Measurements from ENCODE around the gene PTPRD.

DNA sequence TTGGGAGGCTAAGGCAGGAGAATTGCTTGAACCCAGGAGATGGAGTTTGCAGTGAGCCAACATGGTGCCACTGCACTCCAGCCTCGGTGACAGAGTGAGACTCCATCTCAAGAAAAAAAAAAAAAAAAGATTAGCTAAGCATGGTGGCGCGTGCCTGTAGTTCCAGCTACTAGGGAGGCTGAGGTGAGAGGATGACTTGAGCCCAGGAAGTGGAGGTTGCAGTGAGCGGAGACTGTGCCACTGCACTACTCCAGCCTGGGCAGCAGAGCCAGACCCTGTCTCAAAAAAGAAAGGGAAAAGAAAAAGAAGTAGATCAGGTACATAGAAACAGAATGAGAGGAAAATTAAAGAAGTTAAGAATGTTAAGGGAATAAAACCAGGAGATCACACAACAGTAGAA, 1886.1 kb downstream of the PTPRD start:
- TF ChIP-seq, protein P1, sequence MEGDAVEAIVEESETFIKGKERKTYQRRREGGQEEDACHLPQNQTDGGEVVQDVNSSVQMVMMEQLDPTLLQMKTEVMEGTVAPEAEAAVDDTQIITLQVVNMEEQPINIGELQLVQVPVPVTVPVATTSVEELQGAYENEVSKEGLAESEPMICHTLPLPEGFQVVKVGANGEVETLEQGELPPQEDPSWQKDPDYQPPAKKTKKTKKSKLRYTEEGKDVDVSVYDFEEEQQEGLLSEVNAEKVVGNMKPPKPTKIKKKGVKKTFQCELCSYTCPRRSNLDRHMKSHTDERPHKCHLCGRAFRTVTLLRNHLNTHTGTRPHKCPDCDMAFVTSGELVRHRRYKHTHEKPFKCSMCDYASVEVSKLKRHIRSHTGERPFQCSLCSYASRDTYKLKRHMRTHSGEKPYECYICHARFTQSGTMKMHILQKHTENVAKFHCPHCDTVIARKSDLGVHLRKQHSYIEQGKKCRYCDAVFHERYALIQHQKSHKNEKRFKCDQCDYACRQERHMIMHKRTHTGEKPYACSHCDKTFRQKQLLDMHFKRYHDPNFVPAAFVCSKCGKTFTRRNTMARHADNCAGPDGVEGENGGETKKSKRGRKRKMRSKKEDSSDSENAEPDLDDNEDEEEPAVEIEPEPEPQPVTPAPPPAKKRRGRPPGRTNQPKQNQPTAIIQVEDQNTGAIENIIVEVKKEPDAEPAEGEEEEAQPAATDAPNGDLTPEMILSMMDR (IDR thresholded peaks at IDR 0.05), result no peak
- no peak for TF ChIP-seq POLR2A (IDR thresholded peaks at IDR 0.05)
